BE2C (cell line): Measurements from ENCODE around the gene CRB1.

ENCODE experiments used
- DNase-seq: peaks from one replicate; pipeline ENCODE4 v3.0.0-alpha.2; 2020
- H3K27me3 ChIP-seq: fragments of 250-450 bp; sonication (Bioruptor Pico); 2 replicates; pipeline ENCODE4 v1.5.1; 2020; ENCODE audit warnings: mild to moderate bottlenecking
- H3K36me3 ChIP-seq: fragments of 250-450 bp; sonication (Bioruptor Pico); 2 replicates; pipeline ENCODE4 v1.5.1; 2020; ENCODE audit warnings: mild to moderate bottlenecking
- H3K4me1 ChIP-seq: fragments of 250-450 bp; sonication (Bioruptor Pico); 2 replicates; pipeline ENCODE4 v1.5.1; 2020
- H3K4me3 ChIP-seq: 2 replicates; pipeline ENCODE4 v1.5.1; 2011; ENCODE audit warnings: low read depth, low read length
- H3K9me3 ChIP-seq: fragments of 250-450 bp; sonication (Bioruptor Pico); 2 replicates; pipeline ENCODE4 v1.5.1; 2020
- CTCF ChIP-seq: IDR thresholded peaks from 2 replicates; pipeline ENCODE4 v1.5.1; 2012; ENCODE audit warnings: mild to moderate bottlenecking, low read depth, low read length

The CRB1 gene

GRCh38 chr1:197254866-197255265 is 13.2 kb upstream of the CRB1 start:
- H3K4me1 ChIP-seq, result no peaks in the 10 kb centered on the region; the same call in 1 of the 2 replicates
- no peaks in the 10 kb centered on the region for H3K36me3 ChIP-seq
- H3K9me3 ChIP-seq, result no peaks in the 10 kb centered on the region

GRCh38 chr1:197264936-197265567 is 3.0 kb upstream of the CRB1 start:
- Histone ChIP-seq H3K36me3 (no peaks in the 10 kb centered on the region), H3K9me3 (no peaks in the 10 kb centered on the region), H3K27me3 (no peaks in the 10 kb centered on the region), H3K4me1 (no peaks in the 10 kb centered on the region), H3K4me3 (no peak overlapping the region)
- no peak for DNase-seq
- no peak for TF ChIP-seq CTCF

More at GRCh38 chr1:197254866-197255265, 13.2 kb upstream of the CRB1 start:
- TF ChIP-seq CTCF, result no peak
- Histone ChIP-seq H3K27me3 (no peaks in the 10 kb centered on the region), H3K4me3 (no peak overlapping the region)
- no peak for DNase-seq

- Histone ChIP-seq H3K9me3 (no peaks in the 10 kb centered on the region), H3K4me1 (no peaks in the 10 kb centered on the region), H3K36me3 (no peaks in the 10 kb centered on the region), H3K4me3 (no peak overlapping the region), H3K27me3 (no peaks in the 10 kb centered on the region)
- no peak for DNase-seq
- TF ChIP-seq CTCF, result no peak
Observed at GRCh38 chr1:197269053-197269452, 1.0 kb downstream of the CRB1 start.

- Histone ChIP-seq H3K4me1 (no peaks in the 10 kb centered on the region), H3K4me3 (no peak overlapping the region), H3K27me3 (no peaks in the 10 kb centered on the region), H3K9me3 (no peaks in the 10 kb centered on the region), H3K36me3 (no peaks in the 10 kb centered on the region)
- no peak for TF ChIP-seq CTCF
- DNase-seq, result no peak
Observed at GRCh38 chr1:197272791-197273190, 4.7 kb downstream of the CRB1 start.

- no peaks in the 10 kb centered on the region for H3K9me3 ChIP-seq
- DNase-seq, result no peak
- H3K4me1 ChIP-seq, result no peaks in the 10 kb centered on the region
- no peaks in the 10 kb centered on the region for H3K27me3 ChIP-seq
- TF ChIP-seq CTCF, result no peak
- no peak overlapping the region for H3K4me3 ChIP-seq
- no peaks in the 10 kb centered on the region for H3K36me3 ChIP-seq
Observed at GRCh38 chr1:197277166-197277565, 9.1 kb downstream of the CRB1 start.

- no peak for DNase-seq
- TF ChIP-seq CTCF, result no peak
- Histone ChIP-seq H3K9me3 (no peaks in the 10 kb centered on the region), H3K4me1 (peaks cover 6% of the 10 kb centered on the region; the same call in 1 of the 2 replicates), H3K4me3 (no peak overlapping the region), H3K36me3 (no peaks in the 10 kb centered on the region), H3K27me3 (no peaks in the 10 kb centered on the region)
Observed at GRCh38 chr1:197284325-197284724, 16.3 kb downstream of the CRB1 start.
